ENCODE data around the gene PPP1CA. TPM values are rescaled to one million over a fixed set of nuclear protein-coding genes. Genes with fewer than 3 reads are reported as not detected.
A peak's percentile ranks its signal among the peaks of the same experiment; 100 is the strongest.

The PPP1CA gene
- total RNA-seq, 4 donors from 2014 or later: 101 to 160 (median 143) TPM

DNA sequence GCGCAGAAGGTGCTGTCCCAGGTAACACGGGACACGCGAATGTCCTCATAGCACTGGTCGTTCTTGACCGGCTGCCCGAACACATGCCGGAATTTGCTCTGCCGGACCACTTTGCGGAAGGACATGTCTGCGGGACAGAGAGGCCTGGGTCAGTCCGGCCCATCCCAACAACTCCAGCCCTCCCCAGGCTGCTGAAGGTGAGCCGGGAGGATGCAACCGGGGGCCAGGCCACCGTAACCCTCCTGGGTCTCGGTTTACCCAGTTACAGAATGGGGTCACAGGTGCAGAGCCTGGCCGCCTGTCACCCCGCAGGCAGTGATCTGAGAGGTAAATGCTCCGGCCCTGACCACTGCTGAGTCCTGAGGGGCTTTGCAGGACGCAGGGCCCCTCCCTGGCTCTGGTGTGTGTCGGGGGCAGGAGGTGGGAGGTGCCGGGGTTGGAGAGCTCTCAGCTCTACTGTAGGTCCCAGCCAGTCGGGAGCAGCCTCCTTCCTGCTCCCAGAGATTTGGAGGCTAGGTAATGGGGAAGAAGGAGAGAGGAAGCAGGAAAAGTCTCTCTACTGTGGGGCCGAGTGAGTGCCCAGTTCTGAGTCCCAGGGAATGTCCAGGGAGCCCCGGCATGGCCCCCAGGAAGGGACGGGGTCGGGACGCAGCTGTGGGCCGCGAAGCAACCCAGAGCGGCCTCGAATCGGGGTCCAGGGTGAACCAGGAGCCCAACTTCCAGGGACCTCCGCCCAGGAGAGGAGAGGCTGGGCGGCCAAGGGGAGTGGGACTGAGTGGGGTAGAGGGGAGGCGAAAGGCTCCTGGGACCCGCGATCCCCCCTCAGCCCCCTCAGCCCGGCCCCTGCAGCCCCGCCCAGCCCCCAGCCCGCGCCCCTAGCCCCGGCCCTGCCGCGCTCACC, 41.1 kb upstream of the PPP1CA start:
- peak overlapping the region; percentile 80 for H3K4me3 ChIP-seq (ENCODE audit: low read depth, poor library complexity, severe bottlenecking)
- intact Hi-C loops (cut with DNase I; ENCODE audit: low total_unique reads): no loop called here
- no peak for DNase-seq (ENCODE audit: low spot score in 2 of 2)
- 31 to 37% methylated on average over 33 to 41 of the region's 45 CpGs for WGBS, 2 donors
- TF ChIP-seq CTCF (IDR thresholded peaks at IDR 0.05) (no peak), POLR2A (IDR thresholded peaks at IDR 0.05) (no peak)

GRCh38 chr11:67441731-67442351, 40.2 kb upstream of the PPP1CA start:
- TF ChIP-seq CTCF (IDR thresholded peaks at IDR 0.05): no peak
- no peak for TF ChIP-seq POLR2A (IDR thresholded peaks at IDR 0.05)
- intact Hi-C loops (cut with DNase I; ENCODE audit: low total_unique reads): no loop called here
- no peak for DNase-seq (ENCODE audit: low spot score in 2 of 2)
- 71 to 83% methylated on average over 5 to 28 of the region's 28 CpGs for WGBS, 2 donors
- no peak overlapping the region for H3K4me3 ChIP-seq (ENCODE audit: low read depth, poor library complexity, severe bottlenecking)

DNA sequence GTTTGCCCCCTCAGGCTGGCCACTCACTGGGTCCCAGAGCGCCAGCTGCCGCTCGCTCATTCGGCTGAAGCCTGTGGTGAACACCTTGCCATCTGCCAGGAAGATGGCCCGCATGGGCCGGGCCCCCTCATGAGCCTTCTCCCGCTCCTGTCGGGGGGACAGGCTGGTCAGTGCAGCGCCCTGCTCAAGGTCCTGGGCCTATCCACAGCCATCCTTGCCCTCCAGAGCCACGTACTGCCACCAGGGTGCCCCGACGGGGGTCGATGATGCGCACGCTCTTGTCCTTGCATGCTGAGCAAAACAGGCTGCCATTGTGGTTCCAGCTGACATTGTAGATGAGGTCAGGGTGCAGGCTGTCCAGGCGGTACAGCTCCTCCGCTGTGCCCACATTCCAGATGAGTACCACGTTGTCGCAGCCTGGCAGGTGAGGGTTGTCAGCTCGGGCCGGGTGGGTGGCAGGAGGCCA, 39.5 kb upstream of the PPP1CA start:
- WGBS, 2 donors: 88 to 92% methylated on average over 15 to 21 of the region's 21 CpGs
- intact Hi-C loops (cut with DNase I; ENCODE audit: low total_unique reads): no loop called here
- no peak for TF ChIP-seq CTCF (IDR thresholded peaks at IDR 0.05)
- no peak for TF ChIP-seq POLR2A (IDR thresholded peaks at IDR 0.05)
- no peak overlapping the region for H3K4me3 ChIP-seq (ENCODE audit: low read depth, poor library complexity, severe bottlenecking)
- DNase-seq (ENCODE audit: low spot score in 2 of 2): no peak

DNA sequence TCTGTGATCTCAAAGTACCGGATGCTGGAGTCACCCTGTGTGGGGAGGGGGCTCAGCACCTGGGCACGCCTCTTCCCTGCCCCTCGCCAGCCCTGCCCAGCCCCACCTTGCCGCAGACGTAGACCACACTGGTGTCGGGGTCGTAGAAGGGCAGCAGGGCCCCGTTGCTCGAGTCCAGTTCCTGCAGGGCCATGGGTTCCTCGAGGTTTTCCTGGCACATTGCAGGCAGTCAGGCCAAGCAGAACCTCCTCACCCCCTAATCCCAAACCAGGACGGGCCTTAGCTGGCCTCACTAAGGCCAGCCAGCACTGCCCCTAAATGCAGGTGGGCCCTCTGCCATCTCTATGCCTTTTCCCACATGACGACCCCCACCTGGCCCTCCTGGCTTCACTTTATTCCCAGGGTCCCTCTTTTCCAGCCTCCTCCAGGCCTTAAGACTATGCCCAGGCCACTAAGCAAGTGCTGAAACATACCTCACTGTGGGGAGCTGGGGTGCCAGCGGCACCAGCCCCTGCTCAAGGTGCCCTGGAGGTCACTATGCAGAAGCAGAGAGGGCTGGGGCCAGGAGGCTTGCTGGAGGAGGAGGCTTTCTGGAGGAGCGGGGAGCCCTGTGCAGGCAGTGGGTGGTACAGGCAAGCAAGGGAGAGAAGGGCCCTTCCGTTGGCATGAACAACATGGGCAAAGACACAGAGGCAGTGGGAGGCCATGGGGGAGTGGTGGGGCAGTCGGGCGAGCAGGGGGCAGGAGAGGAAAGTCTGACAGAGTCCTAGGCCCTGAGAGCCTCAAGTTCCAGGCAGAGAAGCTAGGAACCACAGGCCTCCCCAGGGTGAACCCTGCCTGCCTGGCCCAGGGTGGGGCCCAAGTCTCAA, 38.8 kb upstream of the PPP1CA start:
- no peak for DNase-seq (ENCODE audit: low spot score in 2 of 2)
- TF ChIP-seq POLR2A (IDR thresholded peaks at IDR 0.05): no peak
- intact Hi-C loops (cut with DNase I; ENCODE audit: low total_unique reads): no loop called here
- no peak overlapping the region for H3K4me3 ChIP-seq (ENCODE audit: low read depth, poor library complexity, severe bottlenecking)
- 67 to 72% methylated on average over 9 to 17 of the region's 17 CpGs for WGBS, 2 donors

GRCh38 chr11:67439321-67440228, 37.9 kb upstream of the PPP1CA start:
- TF ChIP-seq CTCF (IDR thresholded peaks at IDR 0.05) (no peak), POLR2A (IDR thresholded peaks at IDR 0.05) (no peak)
- DNase-seq (ENCODE audit: low spot score in 2 of 2): no peak
- intact Hi-C loops (cut with DNase I; ENCODE audit: low total_unique reads): no loop called here
- H3K4me3 ChIP-seq (ENCODE audit: low read depth, poor library complexity, severe bottlenecking): no peak overlapping the region
- WGBS, 2 donors: 62 to 70% methylated on average over 31 of the region's 31 CpGs

Measured in lower leg skin (tissue), 4 donors.